Activated T-cell treated with anti-CD3 and anti-CD28 coated beads for 48 hours (primary cell): Measurements from ENCODE around the gene MMD.
"Not testable (repeated sequence)": the region's sequence is repeated elsewhere in the genome, so short reads cannot be mapped to it uniquely, and the experiment has no call there.

Experiments
- DNase-seq: peaks from one replicate; pipeline ENCODE4 v3.0.0-alpha.2; 2020; ENCODE audit warnings: low read depth

The MMD gene

DNA sequence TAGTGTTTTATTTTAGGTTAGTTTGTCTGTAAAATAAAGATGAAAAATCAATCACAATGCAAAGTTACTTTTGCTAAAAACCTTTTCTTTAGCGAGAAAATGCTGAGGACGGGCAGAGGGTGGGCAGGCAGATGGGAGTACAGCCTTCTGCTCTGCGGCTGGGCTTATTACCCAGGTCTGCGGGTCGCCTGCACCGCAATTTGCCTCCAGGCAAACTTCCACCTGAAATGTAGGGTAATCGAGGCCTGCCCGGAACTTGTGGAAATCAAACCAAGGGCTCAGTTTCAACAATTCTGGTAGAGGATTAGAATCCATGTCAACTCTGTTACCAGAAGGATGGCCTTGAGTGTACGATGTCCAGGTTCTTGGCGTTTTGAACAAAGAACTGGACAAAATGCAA lies 22.3 kb upstream of the MMD start:
- no peak for DNase-seq

DNA sequence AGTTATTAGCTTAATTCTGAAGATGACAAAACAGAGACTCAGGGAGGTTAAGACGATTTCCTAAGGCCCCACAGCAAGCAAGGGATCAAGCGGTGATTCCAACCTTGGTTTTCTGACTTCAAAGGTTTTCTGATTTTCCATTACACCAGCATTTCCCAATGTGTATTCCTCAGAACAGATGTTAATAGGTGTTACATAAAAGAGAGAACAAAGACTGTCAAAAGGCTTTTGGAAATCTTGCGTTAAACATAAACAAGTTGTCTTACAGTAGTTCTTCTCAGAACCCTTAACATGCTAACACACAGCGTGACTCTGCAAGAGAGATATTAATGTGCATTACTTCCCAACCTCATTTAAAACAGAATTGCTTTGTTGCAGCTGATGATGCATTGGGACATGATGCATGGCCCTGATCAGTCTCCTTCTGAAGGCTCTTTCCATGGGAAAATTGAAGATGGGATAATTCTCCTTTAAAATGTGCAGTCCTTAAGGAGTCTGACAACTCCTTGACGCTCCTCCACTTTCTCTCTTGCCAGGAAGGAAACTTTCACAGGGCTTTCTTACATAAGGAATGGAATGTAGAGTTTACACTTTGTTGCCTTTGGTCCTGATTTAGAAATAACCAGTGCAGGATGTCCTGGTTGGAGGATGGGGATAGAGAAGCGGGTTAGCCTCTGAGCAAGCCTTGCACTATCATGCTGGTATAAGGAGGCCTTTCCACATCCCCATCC lies 21.5 kb upstream of the MMD start:
- no peak for DNase-seq

DNA sequence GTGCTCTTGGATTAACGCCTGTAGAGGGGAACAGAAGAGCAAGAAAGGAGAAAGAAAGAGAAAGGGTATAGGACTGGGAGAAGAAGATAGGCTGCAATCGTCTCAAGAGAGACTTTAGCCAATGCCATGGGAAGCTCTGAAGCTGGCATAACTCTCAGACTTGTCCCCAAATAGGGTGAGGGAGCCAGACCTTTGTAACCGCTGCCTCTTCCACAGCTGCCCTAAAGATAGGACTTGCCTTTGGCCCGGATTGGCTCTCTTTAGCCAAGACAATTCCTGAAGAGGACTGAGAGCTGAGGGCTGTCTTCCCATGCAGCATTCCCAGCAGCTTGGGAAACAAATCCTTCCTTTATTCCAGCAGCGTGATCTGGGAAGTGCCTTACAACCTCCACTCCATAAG lies 20.8 kb upstream of the MMD start:
- DNase-seq, result no peak

DNA sequence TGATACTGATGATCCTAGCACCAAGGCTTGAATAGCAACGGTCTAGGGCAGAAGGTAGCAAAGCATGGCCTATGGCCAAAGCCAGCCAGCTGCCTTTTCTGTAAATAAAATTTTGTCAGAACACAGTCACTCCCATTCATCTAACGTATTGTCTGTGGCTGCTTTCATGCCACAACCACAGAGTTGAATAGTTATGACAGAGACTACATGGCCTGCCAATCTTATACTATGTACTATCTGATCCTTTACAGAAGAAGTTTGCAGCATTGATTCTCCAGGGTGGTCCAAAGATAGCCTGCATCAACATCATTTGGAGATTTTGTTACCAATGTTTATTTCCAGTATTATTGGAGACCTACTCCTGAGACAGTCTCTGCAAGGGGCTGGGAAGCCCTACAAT lies 19.9 kb upstream of the MMD start:
- no peak for DNase-seq

- no peak for DNase-seq
Observed at GRCh38 chr17:55440391-55440790, 18.8 kb upstream of the MMD start.

- DNase-seq, result no peak
Observed at GRCh38 chr17:55437159-55437605, 15.5 kb upstream of the MMD start.

- DNase-seq, result no peak
Observed at GRCh38 chr17:55436224-55437158, 14.9 kb upstream of the MMD start.

DNA sequence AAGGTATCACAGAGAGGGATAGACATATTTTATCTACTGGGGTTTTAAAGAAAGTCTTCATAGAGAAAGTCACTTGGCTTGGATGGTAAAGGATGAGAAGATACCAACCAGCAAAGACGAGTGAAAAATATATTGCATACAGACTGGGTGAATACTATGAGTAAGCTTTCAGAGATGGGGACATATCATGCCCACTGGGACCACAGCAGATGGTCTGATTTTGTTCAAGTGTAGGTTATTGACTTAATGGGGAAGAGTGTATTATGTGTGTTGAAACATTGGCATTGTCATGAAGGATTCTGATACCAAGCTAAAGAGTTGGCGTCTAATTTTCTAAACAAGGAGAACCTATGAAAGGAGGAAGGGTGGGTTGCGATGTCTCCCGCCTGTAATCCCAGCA lies 13.8 kb upstream of the MMD start:
- DNase-seq, result no peak

GRCh38 chr17:55434721-55435120 lies 13.1 kb upstream of the MMD start:
- no peak for DNase-seq

- DNase-seq, result no peak
Observed at GRCh38 chr17:55433629-55434422, 12.2 kb upstream of the MMD start.

DNA sequence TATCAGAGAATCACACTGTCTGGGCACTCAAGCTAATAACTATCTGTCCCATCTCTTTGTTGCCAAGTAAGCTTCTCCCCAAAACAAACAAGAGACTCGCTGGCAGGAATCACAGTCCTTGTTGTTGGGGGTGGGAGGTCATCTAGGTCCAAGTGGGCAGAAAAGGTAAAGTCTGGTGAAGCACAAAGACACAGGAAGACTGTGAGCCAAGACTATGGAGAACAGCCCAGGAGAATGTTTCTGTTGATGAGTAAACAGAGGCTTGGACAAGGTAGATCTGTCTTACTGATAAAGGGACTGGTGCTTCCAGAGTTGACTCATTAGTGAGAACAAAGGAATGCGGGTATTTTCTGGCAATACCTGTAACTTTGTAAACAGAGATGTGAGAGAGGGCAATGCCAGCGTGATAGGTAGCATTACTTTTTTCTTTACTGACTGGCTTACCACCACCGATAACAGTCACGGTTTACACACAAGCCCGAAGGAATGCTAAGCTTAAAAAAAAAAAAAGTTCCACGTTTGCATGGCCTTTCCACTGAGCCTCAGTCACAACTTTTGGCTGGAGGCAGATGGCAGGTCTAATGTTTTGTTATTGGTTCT lies 11.5 kb upstream of the MMD start:
- DNase-seq, result no peak

- DNase-seq, result no peak
Observed at GRCh38 chr17:55432358-55433028, 10.9 kb upstream of the MMD start.

- DNase-seq, result not testable (repeated sequence)
Observed at GRCh38 chr17:55431914-55432313, 10.3 kb upstream of the MMD start.

GRCh38 chr17:55430541-55431288 lies 9.1 kb upstream of the MMD start:
- no peak for DNase-seq

- DNase-seq, result no peak
Observed at GRCh38 chr17:55427587-55427882, 5.9 kb upstream of the MMD start.

DNA sequence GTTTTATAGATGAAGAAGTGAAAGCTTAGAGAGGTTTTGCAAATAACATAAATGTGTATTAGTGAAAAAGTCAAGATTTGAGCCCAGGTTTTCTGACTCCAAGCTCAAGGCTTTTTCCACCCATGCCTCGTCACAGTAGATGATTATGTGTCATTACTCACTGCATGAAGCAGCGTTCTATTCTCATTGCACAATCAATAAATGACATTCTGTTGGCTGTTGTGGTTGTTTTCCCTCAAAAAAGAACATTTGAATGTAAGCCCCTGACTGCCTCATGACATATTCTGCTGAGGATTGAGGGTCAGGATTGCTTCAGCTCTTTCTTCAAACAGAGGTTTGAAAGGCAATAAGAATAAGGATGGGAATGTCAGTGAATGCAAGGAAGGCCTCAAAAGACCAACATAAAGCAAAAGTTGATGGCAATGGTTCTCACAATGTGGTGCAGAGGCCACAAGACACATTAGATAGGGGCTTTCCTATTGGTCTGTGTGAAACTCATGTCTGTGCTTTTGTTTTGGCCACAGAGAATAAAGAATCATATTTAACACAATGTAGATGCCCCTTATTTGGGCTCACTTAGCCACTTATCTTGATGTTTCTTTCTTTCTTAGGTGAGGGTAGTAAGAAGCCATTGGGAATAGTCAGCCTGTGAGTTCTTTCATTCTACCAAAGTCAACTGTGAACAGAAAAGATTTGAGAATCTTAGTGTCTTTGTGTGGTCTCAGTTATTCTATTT lies 5.4 kb upstream of the MMD start:
- DNase-seq, result no peak

DNA sequence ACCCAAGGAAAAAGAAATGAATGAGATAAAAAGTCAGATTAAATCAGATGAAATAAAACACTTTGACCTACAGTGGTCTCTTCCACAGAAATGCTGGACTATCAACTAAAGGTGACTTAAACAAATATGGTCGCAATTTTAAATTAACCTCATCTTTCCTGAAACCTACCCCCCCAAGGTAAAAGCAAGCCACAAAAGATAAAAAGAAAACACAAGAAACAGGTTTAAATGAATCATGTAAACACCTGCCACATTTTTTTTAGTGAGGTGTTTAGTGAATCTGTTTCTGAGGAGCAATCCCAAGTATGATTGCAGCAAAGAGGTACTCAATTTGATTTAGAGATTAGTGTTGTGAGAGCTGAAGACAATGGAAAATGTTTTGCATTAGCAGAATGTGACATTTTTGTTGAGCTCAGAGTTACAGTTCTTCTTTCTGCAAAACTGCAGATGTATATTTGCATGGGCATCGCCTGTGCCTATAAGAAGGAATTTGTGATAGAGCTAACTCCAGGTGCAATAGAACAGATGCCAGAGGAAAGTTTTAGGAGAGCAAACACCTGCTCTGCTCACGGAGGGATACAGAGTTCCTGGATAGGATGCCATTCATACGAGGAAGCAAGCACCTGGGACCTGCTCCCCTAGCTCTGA lies 3.4 kb upstream of the MMD start:
- DNase-seq, result no peak

GRCh38 chr17:55423535-55423934 lies 1.9 kb upstream of the MMD start:
- DNase-seq, result no peak

DNA sequence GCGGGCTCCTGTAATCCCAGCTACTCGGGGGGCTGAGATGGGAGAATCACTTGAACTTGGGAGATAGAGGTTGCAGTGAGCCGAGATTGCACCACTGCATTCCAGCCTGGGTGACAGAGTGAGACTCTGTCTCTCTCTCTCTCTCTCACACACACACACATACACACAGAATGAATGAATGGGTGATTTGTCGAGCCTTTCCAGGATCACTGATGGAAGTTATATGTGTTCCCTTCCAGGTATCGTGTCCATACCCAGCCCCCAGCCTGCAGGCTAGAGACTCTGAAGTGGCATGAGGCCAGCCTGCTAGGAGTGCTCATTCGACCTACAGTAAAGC lies 1.2 kb upstream of the MMD start:
- DNase-seq, result not testable (repeated sequence)

GRCh38 chr17:55420776-55421178 lies 858 bp downstream of the MMD start:
- DNase-seq, result peak; percentile 22
